ENCODE data around the gene WFS1.
A peak's percentile ranks its signal among the peaks of the same experiment; 100 is the strongest.

The WFS1 gene

DNA sequence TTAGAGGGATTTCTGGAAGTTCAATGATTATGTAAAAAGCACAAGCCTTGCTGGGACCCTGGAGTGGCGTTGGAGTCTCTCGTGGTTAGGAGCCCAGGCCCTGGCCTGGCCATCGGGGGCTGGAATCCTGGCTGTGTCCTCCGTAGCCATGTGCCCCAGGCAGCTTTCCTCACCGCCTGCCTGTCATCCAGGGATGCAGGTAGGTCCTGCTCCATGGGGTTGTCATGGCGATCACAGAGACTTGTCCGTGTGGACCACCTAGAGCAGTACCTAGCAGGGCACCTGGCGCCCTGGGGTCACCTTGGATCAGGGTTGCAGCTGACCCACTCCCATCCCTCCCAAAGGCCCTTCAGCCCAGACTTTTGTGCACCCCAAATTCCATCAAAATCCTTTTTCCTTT is 30.2 kb upstream of the WFS1 start:
- Histone ChIP-seq H3K27ac (ENCODE audit: low read length) (no peak overlapping the region), H3K4me3 (ENCODE audit: low read depth in 1 of 2, low read length in 2 of 2) (no peak overlapping the region), H3K9me3 (ENCODE audit: control insufficient read depth in 1 of 2, low read length in 2 of 2) (no peaks in the 10 kb centered on the region), H3K36me3 (ENCODE audit: control insufficient read depth in 1 of 2, insufficient read depth in 2 of 2, low read length in 2 of 2) (no peaks in the 10 kb centered on the region), H3K4me1 (ENCODE audit: control insufficient read depth in 1 of 2, insufficient read depth in 2 of 2, low read length in 2 of 2) (no peaks in the 10 kb centered on the region), H3K27me3 (ENCODE audit: low read depth, low read length) (peaks cover 3% of the 10 kb centered on the region)

DNA sequence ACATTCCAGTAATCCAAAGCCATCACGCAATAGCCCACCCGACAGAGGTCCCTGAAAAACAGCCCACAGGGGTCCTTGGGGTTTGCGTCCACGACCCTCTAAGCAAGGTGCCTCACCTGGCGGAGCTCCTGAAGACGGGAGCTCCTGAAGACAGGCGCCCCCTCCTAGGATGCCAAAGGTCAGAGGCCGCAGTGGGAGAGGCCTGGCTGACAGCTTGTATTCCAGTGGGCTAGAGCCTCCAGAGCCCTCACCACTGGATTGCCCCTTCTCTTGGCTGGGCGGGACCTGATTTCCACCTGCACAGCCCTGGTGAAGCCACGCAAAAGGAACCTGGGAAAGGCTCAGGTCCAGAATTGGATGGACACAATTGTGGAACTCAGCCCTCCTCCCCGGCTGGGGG is 29.7 kb upstream of the WFS1 start:
- no peak overlapping the region for H3K4me3 ChIP-seq (ENCODE audit: low read depth in 1 of 2, low read length in 2 of 2)
- H3K27me3 ChIP-seq (ENCODE audit: low read depth, low read length) = peaks cover 6% of the 10 kb centered on the region
- H3K4me1 ChIP-seq (ENCODE audit: control insufficient read depth in 1 of 2, insufficient read depth in 2 of 2, low read length in 2 of 2) = no peaks in the 10 kb centered on the region
- no peak overlapping the region for H3K27ac ChIP-seq (ENCODE audit: low read length)
- no peaks in the 10 kb centered on the region for H3K36me3 ChIP-seq (ENCODE audit: control insufficient read depth in 1 of 2, insufficient read depth in 2 of 2, low read length in 2 of 2)
- H3K9me3 ChIP-seq (ENCODE audit: control insufficient read depth in 1 of 2, low read length in 2 of 2) = no peaks in the 10 kb centered on the region

DNA sequence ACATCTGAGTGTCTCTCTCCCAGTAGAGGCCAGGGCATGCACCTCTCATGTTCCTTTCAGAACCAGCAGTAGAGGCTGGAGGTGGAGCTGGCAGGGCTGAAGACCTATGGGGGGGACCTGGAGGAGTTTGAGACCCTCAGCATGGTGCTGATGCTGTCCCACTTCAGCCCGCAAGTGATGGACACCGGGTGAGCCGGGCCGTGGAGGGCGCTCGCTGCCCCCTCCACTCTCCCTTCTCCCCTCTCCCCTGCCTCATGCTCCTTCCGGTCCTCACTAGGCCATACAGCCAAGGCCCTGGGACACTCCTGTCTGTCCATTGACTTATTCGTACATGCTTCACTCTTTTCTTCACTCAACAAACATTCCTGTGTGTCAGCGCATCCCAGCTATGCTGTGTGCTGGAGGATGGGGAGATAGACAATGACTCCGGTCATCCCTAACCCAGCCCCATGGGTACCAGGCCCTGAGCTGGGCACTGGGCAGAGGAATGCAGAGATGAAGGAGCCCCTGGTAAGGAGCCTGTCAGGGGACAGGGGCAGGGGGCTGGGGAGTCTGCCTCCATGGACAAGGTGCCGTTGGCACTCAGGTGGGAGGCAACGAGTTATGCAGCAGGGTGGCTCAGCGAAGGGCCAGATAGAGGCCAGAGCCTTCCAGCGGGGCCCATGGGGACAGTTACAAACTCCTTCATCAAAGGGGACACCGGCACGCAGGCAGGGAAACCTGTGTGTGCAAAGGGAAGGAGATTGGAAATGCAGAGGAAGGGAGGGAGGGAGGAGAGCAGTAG is 28.4 kb upstream of the WFS1 start:
- no peaks in the 10 kb centered on the region for H3K9me3 ChIP-seq (ENCODE audit: control insufficient read depth in 1 of 2, low read length in 2 of 2)
- H3K27me3 ChIP-seq (ENCODE audit: low read depth, low read length) = peaks cover 9% of the 10 kb centered on the region
- no peaks in the 10 kb centered on the region for H3K36me3 ChIP-seq (ENCODE audit: control insufficient read depth in 1 of 2, insufficient read depth in 2 of 2, low read length in 2 of 2)
- H3K27ac ChIP-seq (ENCODE audit: low read length) = no peak overlapping the region
- no peak overlapping the region for H3K4me3 ChIP-seq (ENCODE audit: low read depth in 1 of 2, low read length in 2 of 2)
- H3K4me1 ChIP-seq (ENCODE audit: control insufficient read depth in 1 of 2, insufficient read depth in 2 of 2, low read length in 2 of 2) = peaks cover 0 to 9% of the 10 kb centered on the region in 2 donors

DNA sequence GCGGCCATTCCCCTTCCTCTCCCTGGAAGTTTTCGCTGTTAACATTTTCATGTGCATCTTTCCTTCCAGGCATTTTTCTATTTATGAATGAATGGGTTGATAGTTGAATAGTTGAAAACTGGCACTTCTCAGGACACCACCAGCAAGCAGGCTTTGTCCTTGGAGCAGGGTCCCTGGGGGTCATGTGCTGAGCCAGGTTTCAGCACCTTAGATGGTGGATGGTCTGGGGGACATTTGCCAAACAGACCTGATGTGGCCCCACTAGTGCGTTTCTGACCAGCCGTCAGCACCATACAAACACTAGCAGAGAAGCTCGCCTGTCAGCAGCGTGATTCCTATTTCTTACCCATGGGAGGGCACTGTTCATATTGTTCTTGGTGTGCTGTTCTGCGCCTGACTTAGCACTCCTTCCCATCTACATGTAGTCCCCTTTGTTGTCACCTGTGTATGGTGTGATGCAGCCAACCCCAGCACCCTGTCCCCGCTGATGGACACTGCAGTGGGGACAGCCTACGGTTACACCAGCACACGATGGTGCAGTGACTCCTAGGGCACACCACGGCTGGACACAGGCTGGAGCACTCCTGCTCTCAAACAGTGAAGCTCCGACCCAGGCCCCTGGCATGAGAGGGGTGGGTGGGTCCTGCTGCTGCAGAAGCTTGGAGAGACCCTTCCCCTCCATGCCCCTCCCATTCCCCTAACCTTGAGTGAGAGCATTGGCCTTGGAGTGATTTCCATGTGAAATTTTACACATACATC is 27.2 kb upstream of the WFS1 start:
- Histone ChIP-seq H3K27me3 (ENCODE audit: low read depth, low read length) (peaks cover 14% of the 10 kb centered on the region), H3K4me3 (ENCODE audit: low read depth in 1 of 2, low read length in 2 of 2) (no peak overlapping the region), H3K27ac (ENCODE audit: low read length) (no peak overlapping the region), H3K9me3 (ENCODE audit: control insufficient read depth in 1 of 2, low read length in 2 of 2) (no peaks in the 10 kb centered on the region), H3K4me1 (ENCODE audit: control insufficient read depth in 1 of 2, insufficient read depth in 2 of 2, low read length in 2 of 2) (peaks cover 0 to 9% of the 10 kb centered on the region in 2 donors), H3K36me3 (ENCODE audit: control insufficient read depth in 1 of 2, insufficient read depth in 2 of 2, low read length in 2 of 2) (no peaks in the 10 kb centered on the region)

DNA sequence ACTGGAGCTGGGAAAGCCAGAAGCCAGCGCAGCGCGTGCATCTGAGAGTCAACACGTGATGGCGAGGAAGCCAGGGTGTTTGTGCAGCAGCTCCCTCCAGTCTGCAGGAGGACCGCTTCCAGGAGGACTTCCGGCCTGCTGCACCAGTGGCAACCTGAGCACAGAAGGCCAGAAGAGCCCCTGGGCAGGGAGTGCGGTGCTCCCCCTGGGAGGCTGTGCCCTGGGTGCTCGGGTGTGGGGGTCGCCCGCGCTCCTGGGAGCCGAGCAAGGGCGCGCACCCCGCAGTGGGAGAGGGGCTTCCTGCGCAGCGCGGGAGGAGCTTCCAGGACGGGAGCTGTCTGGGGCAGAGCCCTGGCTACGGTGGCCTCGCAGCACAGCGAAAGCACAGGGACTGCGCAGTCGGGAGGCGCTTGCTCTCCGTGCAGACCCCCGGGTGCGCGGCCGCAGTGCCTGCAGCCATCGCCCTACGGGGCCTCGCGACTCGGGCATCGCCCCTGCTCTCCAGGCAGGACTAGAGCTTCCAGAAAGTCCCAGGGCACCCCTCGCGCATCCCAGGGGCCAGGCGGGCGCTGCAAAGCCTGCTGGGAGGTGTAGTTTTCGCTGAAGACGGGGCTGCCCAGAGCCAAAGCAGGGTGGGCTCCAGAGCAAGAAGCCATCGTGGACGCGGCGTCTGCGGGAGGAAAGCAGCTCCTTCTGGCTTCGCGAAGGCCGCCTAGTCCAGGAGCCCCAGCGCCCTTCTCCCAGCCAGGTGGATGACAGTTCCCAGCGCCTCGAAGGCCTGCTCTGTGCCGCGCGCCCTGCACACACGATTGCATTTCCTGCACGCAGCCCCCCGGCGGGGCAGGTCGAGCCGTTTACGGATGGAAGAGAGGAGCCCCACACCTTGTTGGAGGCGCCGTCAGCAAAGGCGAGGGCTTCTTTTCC is 24.1 kb upstream of the WFS1 start:
- H3K27ac ChIP-seq (ENCODE audit: low read length) = no peak overlapping the region
- no peaks in the 10 kb centered on the region for H3K9me3 ChIP-seq (ENCODE audit: control insufficient read depth in 1 of 2, low read length in 2 of 2)
- peaks cover 0 to 9% of the 10 kb centered on the region in 2 donors for H3K4me1 ChIP-seq (ENCODE audit: control insufficient read depth in 1 of 2, insufficient read depth in 2 of 2, low read length in 2 of 2)
- H3K4me3 ChIP-seq (ENCODE audit: low read depth in 1 of 2, low read length in 2 of 2) = peak overlapping the region in 1 of 2 donors; percentile 69
- H3K27me3 ChIP-seq (ENCODE audit: low read depth, low read length) = peaks cover 14% of the 10 kb centered on the region
- H3K36me3 ChIP-seq (ENCODE audit: control insufficient read depth in 1 of 2, insufficient read depth in 2 of 2, low read length in 2 of 2) = no peaks in the 10 kb centered on the region

DNA sequence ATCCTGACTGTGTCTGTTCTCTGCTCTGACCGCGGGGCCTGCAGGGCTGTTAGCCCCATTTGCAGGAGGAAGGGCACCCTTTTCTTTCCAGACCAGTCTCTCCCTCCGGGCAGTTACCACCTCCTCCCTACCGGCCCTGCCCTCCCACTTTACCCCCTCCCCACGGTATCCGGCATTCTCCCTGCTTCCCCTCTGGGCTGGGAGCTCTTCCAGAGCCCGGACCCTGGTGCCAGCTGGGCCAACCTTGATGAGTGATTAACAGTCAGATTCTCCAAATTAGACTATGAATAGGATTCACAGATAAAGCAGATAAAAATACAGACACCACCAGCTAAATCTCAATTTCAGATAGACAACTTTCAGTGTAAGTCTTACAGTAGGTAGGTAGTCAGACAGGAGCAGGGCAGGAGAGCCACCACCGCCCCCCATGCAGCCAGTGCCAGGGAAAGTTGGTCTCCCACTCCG is 23.4 kb upstream of the WFS1 start:
- H3K9me3 ChIP-seq (ENCODE audit: control insufficient read depth in 1 of 2, low read length in 2 of 2) = no peaks in the 10 kb centered on the region
- H3K4me1 ChIP-seq (ENCODE audit: control insufficient read depth in 1 of 2, insufficient read depth in 2 of 2, low read length in 2 of 2) = peaks cover 0 to 9% of the 10 kb centered on the region in 2 donors
- H3K4me3 ChIP-seq (ENCODE audit: low read depth in 1 of 2, low read length in 2 of 2) = peak overlapping the region in 1 of 2 donors; percentile 69
- peaks cover 14% of the 10 kb centered on the region for H3K27me3 ChIP-seq (ENCODE audit: low read depth, low read length)
- no peak overlapping the region for H3K27ac ChIP-seq (ENCODE audit: low read length)
- no peaks in the 10 kb centered on the region for H3K36me3 ChIP-seq (ENCODE audit: control insufficient read depth in 1 of 2, insufficient read depth in 2 of 2, low read length in 2 of 2)

DNA sequence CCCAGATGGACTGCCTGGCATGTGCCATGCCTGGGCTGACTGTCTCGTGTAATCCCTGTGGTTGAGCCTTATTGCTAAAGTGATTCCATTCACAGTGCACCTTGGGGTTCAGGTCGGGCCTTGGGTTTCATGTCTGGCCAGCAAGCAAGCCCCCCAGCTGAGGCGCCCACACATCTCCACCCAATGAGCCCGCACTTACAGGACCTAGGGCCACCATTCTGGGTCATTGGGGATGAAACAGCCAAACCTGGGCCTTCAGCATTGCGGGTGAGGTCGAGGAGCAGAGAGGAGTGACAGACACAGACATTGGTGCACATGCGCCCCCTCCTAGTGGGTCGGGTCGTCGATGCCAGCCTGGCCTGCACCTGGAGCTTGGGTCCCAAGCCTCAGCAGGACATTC is 21.3 kb upstream of the WFS1 start:
- Histone ChIP-seq H3K4me3 (ENCODE audit: low read depth in 1 of 2, low read length in 2 of 2) (no peak overlapping the region), H3K4me1 (ENCODE audit: control insufficient read depth in 1 of 2, insufficient read depth in 2 of 2, low read length in 2 of 2) (peaks cover 0 to 9% of the 10 kb centered on the region in 2 donors), H3K9me3 (ENCODE audit: control insufficient read depth in 1 of 2, low read length in 2 of 2) (no peaks in the 10 kb centered on the region), H3K36me3 (ENCODE audit: control insufficient read depth in 1 of 2, insufficient read depth in 2 of 2, low read length in 2 of 2) (no peaks in the 10 kb centered on the region), H3K27me3 (ENCODE audit: low read depth, low read length) (peaks cover 14% of the 10 kb centered on the region), H3K27ac (ENCODE audit: low read length) (no peak overlapping the region)

DNA sequence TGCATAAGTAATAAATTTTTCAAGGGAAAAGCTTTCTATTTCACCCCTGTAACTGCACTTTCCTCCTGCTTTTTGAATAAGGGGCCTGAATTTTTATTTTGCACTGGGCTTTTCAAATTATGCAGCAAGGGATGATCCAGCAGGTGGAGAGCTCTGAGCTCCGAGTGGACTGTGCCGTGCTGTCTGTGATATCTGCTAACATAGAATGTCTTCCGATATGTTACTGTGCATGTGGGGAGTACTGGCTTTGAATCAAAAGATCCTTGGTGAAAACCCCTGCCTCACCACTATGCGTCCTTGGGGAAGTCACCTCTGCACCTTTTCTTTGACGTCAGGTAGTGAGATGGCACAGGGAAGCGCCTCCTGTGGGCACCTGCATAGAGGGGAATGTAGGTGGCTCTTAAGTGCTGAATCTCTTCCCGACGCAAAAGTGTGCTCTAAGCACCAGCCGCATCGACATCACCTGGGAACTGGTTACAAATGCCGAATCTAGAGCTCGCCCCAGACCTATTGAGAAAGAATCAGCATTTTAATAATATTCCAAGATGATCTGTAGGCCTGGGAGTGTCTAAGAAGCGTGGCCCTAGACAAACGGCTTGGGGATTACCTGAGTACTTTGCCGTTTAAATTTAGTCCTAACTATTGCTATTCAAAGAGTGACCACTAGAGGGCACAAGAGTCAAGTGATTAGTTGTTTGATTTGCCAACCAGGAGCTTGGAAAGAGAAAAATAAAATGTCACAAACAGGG is 19.2 kb upstream of the WFS1 start:
- Histone ChIP-seq H3K27me3 (ENCODE audit: low read depth, low read length) (peaks cover 7% of the 10 kb centered on the region), H3K9me3 (ENCODE audit: control insufficient read depth in 1 of 2, low read length in 2 of 2) (peaks cover 0 to 3% of the 10 kb centered on the region in 2 donors), H3K27ac (ENCODE audit: low read length) (no peak overlapping the region), H3K4me3 (ENCODE audit: low read depth in 1 of 2, low read length in 2 of 2) (no peak overlapping the region), H3K36me3 (ENCODE audit: control insufficient read depth in 1 of 2, insufficient read depth in 2 of 2, low read length in 2 of 2) (no peaks in the 10 kb centered on the region), H3K4me1 (ENCODE audit: control insufficient read depth in 1 of 2, insufficient read depth in 2 of 2, low read length in 2 of 2) (peaks cover 0 to 5% of the 10 kb centered on the region in 2 donors)

DNA sequence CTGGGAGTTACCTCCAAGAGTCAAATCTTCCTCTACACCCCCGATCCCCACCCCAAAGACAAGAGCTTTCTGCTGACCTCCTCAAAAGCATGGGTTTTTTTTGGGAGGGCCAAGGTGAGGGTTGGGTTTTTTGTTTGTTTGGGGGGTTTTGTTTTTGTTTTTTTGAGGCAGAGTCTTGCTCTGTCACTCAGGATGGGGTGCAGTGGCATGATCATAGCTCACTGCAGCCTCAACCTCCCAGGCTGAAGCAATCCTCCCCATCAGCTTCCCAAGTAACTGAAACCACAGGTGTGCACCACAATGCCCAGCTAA is 18.7 kb upstream of the WFS1 start:
- Histone ChIP-seq H3K27ac (ENCODE audit: low read length) (no peak overlapping the region), H3K4me1 (ENCODE audit: control insufficient read depth in 1 of 2, insufficient read depth in 2 of 2, low read length in 2 of 2) (no peaks in the 10 kb centered on the region), H3K36me3 (ENCODE audit: control insufficient read depth in 1 of 2, insufficient read depth in 2 of 2, low read length in 2 of 2) (no peaks in the 10 kb centered on the region), H3K27me3 (ENCODE audit: low read depth, low read length) (peaks cover 7% of the 10 kb centered on the region), H3K9me3 (ENCODE audit: control insufficient read depth in 1 of 2, low read length in 2 of 2) (peaks cover 0 to 3% of the 10 kb centered on the region in 2 donors), H3K4me3 (ENCODE audit: low read depth in 1 of 2, low read length in 2 of 2) (no peak overlapping the region)

DNA sequence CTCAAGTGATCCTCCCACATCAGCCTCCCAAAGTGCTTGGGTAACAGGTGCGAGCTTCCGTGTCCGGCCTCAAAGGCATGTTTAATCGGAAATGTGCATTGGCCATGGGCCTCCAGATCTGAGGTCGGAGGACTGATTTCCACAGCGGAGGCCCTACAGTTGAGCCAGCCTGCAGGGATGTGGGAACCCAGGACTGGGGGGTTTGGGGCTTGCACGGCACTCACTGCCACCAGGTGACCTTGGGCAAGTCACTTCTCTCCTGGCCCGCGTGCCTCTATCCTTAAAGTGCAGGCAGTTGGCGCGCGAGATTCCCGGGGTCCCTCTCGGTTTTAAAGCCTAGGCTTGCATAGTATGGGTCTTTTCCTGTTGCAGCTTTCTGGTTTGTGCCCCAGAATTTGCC is 18.3 kb upstream of the WFS1 start:
- Histone ChIP-seq H3K4me1 (ENCODE audit: control insufficient read depth in 1 of 2, insufficient read depth in 2 of 2, low read length in 2 of 2) (no peaks in the 10 kb centered on the region), H3K4me3 (ENCODE audit: low read depth in 1 of 2, low read length in 2 of 2) (no peak overlapping the region), H3K9me3 (ENCODE audit: control insufficient read depth in 1 of 2, low read length in 2 of 2) (peaks cover 0 to 3% of the 10 kb centered on the region in 2 donors), H3K27ac (ENCODE audit: low read length) (no peak overlapping the region), H3K36me3 (ENCODE audit: control insufficient read depth in 1 of 2, insufficient read depth in 2 of 2, low read length in 2 of 2) (no peaks in the 10 kb centered on the region), H3K27me3 (ENCODE audit: low read depth, low read length) (peaks cover 4% of the 10 kb centered on the region)
